ENCODE results near the gene CD81. TPM values are rescaled to one million over a fixed set of nuclear protein-coding genes. Genes with fewer than 3 reads are reported as not detected.

CD81 gene
- total RNA-seq, 1 experiment from 2014 or later, result 416 TPM

GRCh38 chr11:2383852-2384804 lies 7.0 kb downstream of the CD81 start:
- BruUV-seq (replicated peaks), result no TSS peak
- no peaks in the 10 kb centered on the region for H3K27me3 ChIP-seq (ENCODE audit: control insufficient read depth, insufficient read depth, low read length)
- H3K4me1 ChIP-seq (ENCODE audit: control insufficient read depth, insufficient read depth, low read length), result peaks cover 64% of the 10 kb centered on the region
- ATAC-seq, result peak; percentile 9
- 0 out of 2 replicates have a peak overlapping the region, but pooled peaks have one; percentile 24 for H3K27ac ChIP-seq (ENCODE audit: low read length)
- ChIA-PET POLR2A (no interaction called here), CTCF (interaction anchor here (0.5 to 0.6 kb wide), 4 partner anchors 79 to 216 kb away, joined by 3 to 5 read pairs (median 4); no protein-coding TSS in a partner anchor)
- H3K4me3 ChIP-seq (ENCODE audit: low read depth in 2 of 2, low read length in 2 of 2), result no peak overlapping the region
- TF ChIP-seq, protein P1, sequence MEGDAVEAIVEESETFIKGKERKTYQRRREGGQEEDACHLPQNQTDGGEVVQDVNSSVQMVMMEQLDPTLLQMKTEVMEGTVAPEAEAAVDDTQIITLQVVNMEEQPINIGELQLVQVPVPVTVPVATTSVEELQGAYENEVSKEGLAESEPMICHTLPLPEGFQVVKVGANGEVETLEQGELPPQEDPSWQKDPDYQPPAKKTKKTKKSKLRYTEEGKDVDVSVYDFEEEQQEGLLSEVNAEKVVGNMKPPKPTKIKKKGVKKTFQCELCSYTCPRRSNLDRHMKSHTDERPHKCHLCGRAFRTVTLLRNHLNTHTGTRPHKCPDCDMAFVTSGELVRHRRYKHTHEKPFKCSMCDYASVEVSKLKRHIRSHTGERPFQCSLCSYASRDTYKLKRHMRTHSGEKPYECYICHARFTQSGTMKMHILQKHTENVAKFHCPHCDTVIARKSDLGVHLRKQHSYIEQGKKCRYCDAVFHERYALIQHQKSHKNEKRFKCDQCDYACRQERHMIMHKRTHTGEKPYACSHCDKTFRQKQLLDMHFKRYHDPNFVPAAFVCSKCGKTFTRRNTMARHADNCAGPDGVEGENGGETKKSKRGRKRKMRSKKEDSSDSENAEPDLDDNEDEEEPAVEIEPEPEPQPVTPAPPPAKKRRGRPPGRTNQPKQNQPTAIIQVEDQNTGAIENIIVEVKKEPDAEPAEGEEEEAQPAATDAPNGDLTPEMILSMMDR (IDR thresholded peaks at IDR 0.05), result no peak
- TF ChIP-seq TCF7L2 (IDR thresholded peaks at IDR 0.05; ENCODE audit: low read depth, low read length) (no peak), SIN3A (IDR thresholded peaks at IDR 0.05; ENCODE audit: borderline replicate concordance, insufficient read depth, low read depth, low read length) (no peak), POLR2AphosphoS5 (IDR thresholded peaks at IDR 0.05; ENCODE audit: low read depth, low read length) (no peak), REST (IDR thresholded peaks at IDR 0.05; ENCODE audit: insufficient read depth in 1 of 2, low read depth in 2 of 2, low read length in 1 of 2) (no peak)
- DNase-seq (ENCODE audit: low read depth, low spot score), result no peak
- no peaks in the 10 kb centered on the region for H3K9me3 ChIP-seq (ENCODE audit: control insufficient read depth, insufficient read depth, low read depth, low read length)
- no peaks in the 10 kb centered on the region for H3K36me3 ChIP-seq (ENCODE audit: control insufficient read depth, insufficient read depth, low read length)
- in situ Hi-C loops (cut with HindIII; ENCODE audit: low pct_unique_long_range_greater_than_20kb, low sequenced_read_pairs), result no loop called here
- intact Hi-C loops (cut with micrococcal nuclease; ENCODE audit: unreplicated experiment), result no loop called here

- H3K4me3 ChIP-seq (ENCODE audit: low read depth in 2 of 2, low read length in 2 of 2), result no peak overlapping the region
- DNase-seq (ENCODE audit: low read depth, low spot score), result no peak
- BruUV-seq (replicated peaks), result no TSS peak
- H3K27ac ChIP-seq (ENCODE audit: low read length), result no peak overlapping the region
- POLR2A ChIA-PET, result no interaction called here
- ATAC-seq, result no peak
- H3K4me1 ChIP-seq (ENCODE audit: control insufficient read depth, insufficient read depth, low read length), result peaks cover 69% of the 10 kb centered on the region
- CTCF ChIA-PET, result interaction anchor here (0.5 to 1.5 kb wide), 2 partner anchors 80 kb away, joined by 3 to 9 read pairs; no protein-coding TSS in a partner anchor
- intact Hi-C loops (cut with micrococcal nuclease; ENCODE audit: unreplicated experiment), result no loop called here
- no peaks in the 10 kb centered on the region for H3K36me3 ChIP-seq (ENCODE audit: control insufficient read depth, insufficient read depth, low read length)
- in situ Hi-C loops (cut with HindIII; ENCODE audit: low pct_unique_long_range_greater_than_20kb, low sequenced_read_pairs), result no loop called here
- no peaks in the 10 kb centered on the region for H3K9me3 ChIP-seq (ENCODE audit: control insufficient read depth, insufficient read depth, low read depth, low read length)
- no peaks in the 10 kb centered on the region for H3K27me3 ChIP-seq (ENCODE audit: control insufficient read depth, insufficient read depth, low read length)
- TF ChIP-seq REST (IDR thresholded peaks at IDR 0.05; ENCODE audit: insufficient read depth in 1 of 2, low read depth in 2 of 2, low read length in 1 of 2) (no peak), TCF7L2 (IDR thresholded peaks at IDR 0.05; ENCODE audit: low read depth, low read length) (no peak), SIN3A (IDR thresholded peaks at IDR 0.05; ENCODE audit: borderline replicate concordance, insufficient read depth, low read depth, low read length) (no peak), POLR2AphosphoS5 (IDR thresholded peaks at IDR 0.05; ENCODE audit: low read depth, low read length) (no peak)
- TF ChIP-seq, protein P1 (IDR thresholded peaks at IDR 0.05), result no peak
These were observed 8.3 kb downstream of the CD81 start for GRCh38 chr11:2385156-2386151.
